Karpas-422 (cell line): ENCODE measurements around the gene PAPOLA. TPM values are rescaled to one million over a fixed set of nuclear protein-coding genes. Genes with fewer than 3 reads are reported as not detected.
"Not testable (repeated sequence)": the region's sequence is repeated elsewhere in the genome, so short reads cannot be mapped to it uniquely, and the experiment has no call there.

ENCODE experiments used
- DNase-seq: peaks from one replicate; pipeline ENCODE4 v3.0.0-alpha.2; 2015
- H2AFZ ChIP-seq: fragments of 200-600 bp; sonication (generic); 2 replicates; pipeline ENCODE4 v1.6.1; 2014; ENCODE audit warnings: antibody characterized with exemption, low read length, mixed read lengths
- H3K27ac ChIP-seq: fragments of 200-600 bp; sonication (generic); 2 replicates; pipeline ENCODE4 v1.5.1; 2014; ENCODE audit warnings: mild to moderate bottlenecking, low read length, moderate library complexity
- H3K27me3 ChIP-seq: fragments of 200-600 bp; sonication (generic); 2 replicates; pipeline ENCODE4 v1.6.1; 2014; ENCODE audit warnings: low read length, mixed read lengths
- H3K36me3 ChIP-seq: fragments of 200-600 bp; sonication (generic); 2 replicates; pipeline ENCODE4 v1.6.1; 2014; ENCODE audit warnings: low read length, mixed read lengths; ENCODE audit not compliant: insufficient read depth
- H3K4me1 ChIP-seq: fragments of 200-600 bp; sonication (generic); 2 replicates; pipeline ENCODE4 v1.6.1; 2014; ENCODE audit warnings: mild to moderate bottlenecking, low read length, mixed read lengths
- H3K4me2 ChIP-seq: fragments of 200-600 bp; sonication (generic); 2 replicates; pipeline ENCODE4 v1.6.1; 2014; ENCODE audit warnings: low read length, low read depth, mild to moderate bottlenecking; ENCODE audit not compliant: poor library complexity, severe bottlenecking
- H3K4me3 ChIP-seq: fragments of 200-600 bp; sonication (generic); 2 replicates; pipeline ENCODE4 v1.5.1; 2014; ENCODE audit warnings: mild to moderate bottlenecking, antibody characterized with exemption, low read length, mixed read lengths
- H3K79me2 ChIP-seq: fragments of 200-600 bp; sonication (generic); 2 replicates; pipeline ENCODE4 v1.6.1; 2014; ENCODE audit warnings: mild to moderate bottlenecking, low read length, mixed read lengths
- H3K9ac ChIP-seq: fragments of 200-600 bp; sonication (generic); 2 replicates; pipeline ENCODE4 v1.6.0; 2014; ENCODE audit warnings: low read length
- H3K9me2 ChIP-seq: fragments of 200-600 bp; sonication (generic), shearing (Covaris generic); replicated peaks from 2 replicates; pipeline ENCODE4 v1.6.0; 2014; ENCODE audit warnings: mild to moderate bottlenecking, low read length, moderate library complexity; ENCODE audit not compliant: insufficient read depth
- H3K9me3 ChIP-seq: fragments of 300-700, 200-600 bp; sonication (generic); 2 replicates; pipeline ENCODE4 v1.6.1; 2014; ENCODE audit warnings: low read length, mixed read lengths
- H4K20me1 ChIP-seq: fragments of 200-600 bp; sonication (generic); 2 replicates; pipeline ENCODE4 v1.6.1; 2014; ENCODE audit warnings: mild to moderate bottlenecking, antibody characterized with exemption, low read length, low read depth; ENCODE audit not compliant: insufficient read depth
- total RNA-seq: library from RNA; depleted of rRNA; stranded (reverse); fragments of >200 nt; shearing (Covaris generic); gene quantifications from 2 replicates; pipeline ENCODE4 v1.2.3, GENCODE V29; 2014; ENCODE audit warnings: low replicate concordance

Gene PAPOLA
- total RNA-seq, 1 experiment from 2014 or later = 313 TPM

DNA sequence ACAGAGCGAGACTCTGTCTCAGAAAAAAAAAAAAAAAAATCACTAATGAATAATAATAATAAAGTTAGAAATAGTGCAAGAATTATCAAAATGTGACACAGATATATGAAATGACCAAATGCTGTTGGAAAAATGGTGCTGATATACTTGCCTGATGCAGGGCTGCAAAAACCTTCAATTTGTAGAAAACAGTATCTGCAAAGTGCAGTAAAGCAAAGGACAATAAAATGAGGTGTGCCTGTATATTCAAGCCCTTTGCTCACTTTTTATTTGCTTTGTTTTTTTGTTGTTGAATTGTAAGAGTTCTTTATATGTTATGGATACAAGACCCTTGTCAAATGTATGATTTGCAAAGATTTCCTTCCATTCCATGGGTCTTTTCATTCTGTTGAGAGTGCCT is 9.0 kb upstream of the PAPOLA start:
- Histone ChIP-seq H3K27me3 (no peaks in the 10 kb centered on the region), H3K9me3 (no peaks in the 10 kb centered on the region), H3K36me3 (no peaks in the 10 kb centered on the region), H4K20me1 (no peaks in the 10 kb centered on the region), H3K4me2 (peak overlapping the region; percentile 69), H3K4me1 (peaks cover 33% of the 10 kb centered on the region), H3K9ac (no peak overlapping the region), H3K4me3 (peak overlapping the region; percentile 35), H3K27ac (no peak overlapping the region), H3K79me2 (no peaks in the 10 kb centered on the region), H3K9me2 (no peaks in the 10 kb centered on the region), H2AFZ (0 out of 2 replicates have a peak overlapping the region, but pooled peaks have one; percentile 35)
- DNase-seq = no peak

DNA sequence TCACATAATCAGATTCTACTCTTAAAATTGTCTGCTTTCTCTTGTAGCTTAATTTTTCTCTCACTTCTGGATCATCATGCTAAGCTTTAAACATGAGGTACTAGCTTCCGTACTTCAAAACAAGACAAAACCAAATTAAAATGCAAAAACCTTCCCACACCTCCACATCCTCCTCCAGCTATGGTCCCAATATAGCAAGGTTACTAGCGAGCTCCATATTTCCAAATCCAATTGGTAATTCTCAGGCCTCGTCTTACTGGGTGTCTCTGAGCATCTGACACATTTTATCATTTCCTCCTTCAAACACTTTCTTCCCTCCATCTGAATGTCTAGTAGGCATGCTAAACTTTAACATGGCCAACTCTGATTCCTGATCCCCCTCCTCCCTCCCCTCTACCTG is 7.9 kb upstream of the PAPOLA start:
- Histone ChIP-seq H3K36me3 (no peaks in the 10 kb centered on the region), H3K27me3 (no peaks in the 10 kb centered on the region), H3K27ac (no peak overlapping the region), H3K4me2 (peak overlapping the region; percentile 69), H2AFZ (peak overlapping the region; percentile 42), H3K79me2 (no peaks in the 10 kb centered on the region), H3K9me3 (no peaks in the 10 kb centered on the region), H3K9me2 (no peaks in the 10 kb centered on the region), H3K4me3 (no peak overlapping the region), H3K9ac (no peak overlapping the region), H4K20me1 (no peaks in the 10 kb centered on the region), H3K4me1 (peaks cover 33% of the 10 kb centered on the region)
- DNase-seq = no peak

- Histone ChIP-seq H3K36me3 (no peaks in the 10 kb centered on the region), H3K27ac (no peak overlapping the region)
- no peak for DNase-seq
Observed at GRCh38 chr14:96497087-96497486, 5.1 kb upstream of the PAPOLA start.

GRCh38 chr14:96497586-96497985 is 4.6 kb upstream of the PAPOLA start:
- no peaks in the 10 kb centered on the region for H3K9me3 ChIP-seq
- H3K36me3 ChIP-seq = no peaks in the 10 kb centered on the region
- no peaks in the 10 kb centered on the region for H3K9me2 ChIP-seq
- peaks cover 14% of the 10 kb centered on the region for H3K79me2 ChIP-seq
- no peak overlapping the region for H3K4me3 ChIP-seq
- H4K20me1 ChIP-seq = no peaks in the 10 kb centered on the region; the same call in 1 of the 2 replicates
- H3K27ac ChIP-seq = no peak overlapping the region
- H3K27me3 ChIP-seq = no peaks in the 10 kb centered on the region
- H2AFZ ChIP-seq = no peak overlapping the region
- DNase-seq = no peak
- peaks cover 36% of the 10 kb centered on the region for H3K4me1 ChIP-seq
- H3K4me2 ChIP-seq = peak overlapping the region; percentile 17
- no peak overlapping the region for H3K9ac ChIP-seq

More at GRCh38 chr14:96497087-96497486, 5.1 kb upstream of the PAPOLA start:
- no peak overlapping the region for H3K9ac ChIP-seq
- peaks cover 41% of the 10 kb centered on the region for H3K4me1 ChIP-seq
- no peaks in the 10 kb centered on the region for H3K27me3 ChIP-seq
- no peaks in the 10 kb centered on the region for H4K20me1 ChIP-seq
- no peak overlapping the region for H3K4me3 ChIP-seq
- no peak overlapping the region for H2AFZ ChIP-seq
- no peaks in the 10 kb centered on the region for H3K9me3 ChIP-seq
- H3K4me2 ChIP-seq = peak overlapping the region; percentile 17
- no peaks in the 10 kb centered on the region for H3K9me2 ChIP-seq
- peaks cover 10% of the 10 kb centered on the region; the same call in 1 of the 2 replicates for H3K79me2 ChIP-seq

- Histone ChIP-seq H3K9ac (peak overlapping the region; percentile 97), H3K9me2 (no peaks in the 10 kb centered on the region), H3K79me2 (peaks cover 51% of the 10 kb centered on the region), H3K9me3 (no peaks in the 10 kb centered on the region), H3K36me3 (peaks cover 12% of the 10 kb centered on the region), H3K27ac (peak overlapping the region; percentile 67; the same call in 1 of the 2 replicates), H4K20me1 (peaks cover 36% of the 10 kb centered on the region), H3K27me3 (no peaks in the 10 kb centered on the region), H3K4me3 (peak overlapping the region; percentile 99), H3K4me2 (peak overlapping the region; percentile 85), H3K4me1 (peaks cover 44% of the 10 kb centered on the region), H2AFZ (peak overlapping the region; percentile 46)
- DNase-seq = peak; percentile 64
Observed at GRCh38 chr14:96501217-96501739, 904 bp upstream of the PAPOLA start.

- peak; percentile 89 for DNase-seq
- Histone ChIP-seq H3K4me2 (peak overlapping the region; percentile 85), H3K9me3 (no peaks in the 10 kb centered on the region), H3K4me3 (peak overlapping the region; percentile 99), H3K9ac (peak overlapping the region; percentile 97), H2AFZ (peak overlapping the region; percentile 45; the same call in 1 of the 2 replicates), H3K27me3 (no peaks in the 10 kb centered on the region), H3K9me2 (no peaks in the 10 kb centered on the region), H3K4me1 (peaks cover 41% of the 10 kb centered on the region), H3K79me2 (peaks cover 66% of the 10 kb centered on the region), H4K20me1 (peaks cover 48% of the 10 kb centered on the region), H3K27ac (peak overlapping the region; percentile 67), H3K36me3 (peaks cover 19% of the 10 kb centered on the region)
Observed at GRCh38 chr14:96502621-96503305, 581 bp downstream of the PAPOLA start.

DNA sequence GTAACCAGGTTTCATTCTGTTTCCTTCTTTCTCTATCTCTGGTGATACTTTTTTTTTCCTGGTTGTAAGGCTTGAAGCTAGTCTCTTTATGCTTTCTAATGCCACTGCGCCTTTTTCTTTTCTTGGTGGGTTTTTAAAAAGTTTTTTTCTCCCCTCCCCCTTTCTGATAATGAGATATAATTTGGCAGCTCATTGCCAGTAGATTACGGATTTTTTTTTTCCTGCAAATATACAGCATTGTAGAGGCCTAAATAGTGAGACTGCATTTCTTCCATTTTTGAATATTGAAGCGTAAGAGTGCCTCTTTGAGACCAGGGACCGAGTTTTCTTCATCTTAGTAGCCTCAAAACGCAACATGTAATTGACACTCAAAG is 1.1 kb downstream of the PAPOLA start:
- peaks cover 45% of the 10 kb centered on the region for H3K4me1 ChIP-seq
- H3K79me2 ChIP-seq = peaks cover 72% of the 10 kb centered on the region

DNA sequence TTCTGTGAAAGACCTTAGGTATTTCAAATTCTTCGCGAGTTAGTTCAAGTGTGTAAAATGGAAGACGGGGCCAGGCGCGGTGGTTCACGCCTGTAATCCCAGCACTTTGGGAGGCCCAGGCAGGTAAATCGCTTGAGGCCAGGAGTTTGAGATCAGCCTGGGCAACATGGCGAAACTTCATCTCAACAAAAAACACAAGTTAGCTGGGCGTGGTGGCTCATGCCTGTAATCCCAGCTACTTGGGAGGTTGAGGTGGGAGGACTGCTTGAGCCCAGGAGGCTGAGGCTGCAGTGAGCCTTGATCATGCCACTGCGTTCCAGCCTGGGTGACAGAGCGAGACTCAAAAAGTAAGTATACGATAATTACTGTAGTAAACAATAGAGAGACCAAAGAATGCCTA is 2.2 kb downstream of the PAPOLA start:
- Histone ChIP-seq H3K4me3 (peak overlapping the region; percentile 99), H4K20me1 (peaks cover 61% of the 10 kb centered on the region), H3K4me2 (peak overlapping the region; percentile 85), H3K9ac (0 out of 2 replicates have a peak overlapping the region, but pooled peaks have one; percentile 1), H3K4me1 (peaks cover 56% of the 10 kb centered on the region), H3K79me2 (peaks cover 82% of the 10 kb centered on the region), H3K36me3 (peaks cover 19% of the 10 kb centered on the region)
- H3K9me2 ChIP-seq, H3K27ac ChIP-seq, H3K9me3 ChIP-seq, H3K27me3 ChIP-seq, DNase-seq, H2AFZ ChIP-seq: not testable (repeated sequence)

More for the DNA sequence above, 1.1 kb downstream of the PAPOLA start:
- Histone ChIP-seq H3K36me3 (peaks cover 19% of the 10 kb centered on the region), H3K9me2 (no peaks in the 10 kb centered on the region), H3K4me2 (peak overlapping the region; percentile 85), H3K4me3 (peak overlapping the region; percentile 99), H2AFZ (no peak overlapping the region), H3K9me3 (no peaks in the 10 kb centered on the region), H4K20me1 (peaks cover 53% of the 10 kb centered on the region), H3K27me3 (no peaks in the 10 kb centered on the region), H3K27ac (peak overlapping the region; percentile 67), H3K9ac (peak overlapping the region; percentile 97)
- DNase-seq = no peak
